ENCODE results near the gene UBASH3A.

The UBASH3A gene

GRCh38 chr21:42374864-42375499 is 28.7 kb upstream of the UBASH3A start:
- DNase-seq (ENCODE audit: low read depth): no peak

- no peak for DNase-seq (ENCODE audit: low read depth)
Observed at GRCh38 chr21:42375506-42375905, 28.2 kb upstream of the UBASH3A start.

GRCh38 chr21:42375966-42376337 is 27.8 kb upstream of the UBASH3A start:
- no peak for DNase-seq (ENCODE audit: low read depth)

- DNase-seq (ENCODE audit: low read depth): no peak
Observed at GRCh38 chr21:42376338-42376982, 27.2 kb upstream of the UBASH3A start.

GRCh38 chr21:42377211-42377950 is 26.3 kb upstream of the UBASH3A start:
- no peak for DNase-seq (ENCODE audit: low read depth)

GRCh38 chr21:42377951-42378340 is 25.8 kb upstream of the UBASH3A start:
- no peak for DNase-seq (ENCODE audit: low read depth)

GRCh38 chr21:42378418-42378817 is 25.3 kb upstream of the UBASH3A start:
- DNase-seq (ENCODE audit: low read depth): no peak

- no peak for DNase-seq (ENCODE audit: low read depth)
Observed at GRCh38 chr21:42379426-42380215, 24.1 kb upstream of the UBASH3A start.

- no peak for DNase-seq (ENCODE audit: low read depth)
Observed at GRCh38 chr21:42381347-42381984, 22.2 kb upstream of the UBASH3A start.

- no peak for DNase-seq (ENCODE audit: low read depth)
Observed at GRCh38 chr21:42382915-42383314, 20.8 kb upstream of the UBASH3A start.

GRCh38 chr21:42383331-42383730 is 20.4 kb upstream of the UBASH3A start:
- DNase-seq (ENCODE audit: low read depth): no peak

GRCh38 chr21:42384156-42384945 is 19.4 kb upstream of the UBASH3A start:
- DNase-seq (ENCODE audit: low read depth): no peak

- DNase-seq (ENCODE audit: low read depth): no peak
Observed at GRCh38 chr21:42384989-42385388, 18.7 kb upstream of the UBASH3A start.

- DNase-seq (ENCODE audit: low read depth): no peak
Observed at GRCh38 chr21:42385619-42386018, 18.1 kb upstream of the UBASH3A start.

- no peak for DNase-seq (ENCODE audit: low read depth)
Observed at GRCh38 chr21:42386034-42386591, 17.6 kb upstream of the UBASH3A start.

- DNase-seq (ENCODE audit: low read depth): no peak
Observed at GRCh38 chr21:42387164-42387563, 16.5 kb upstream of the UBASH3A start.

- DNase-seq (ENCODE audit: low read depth): no peak
Observed at GRCh38 chr21:42387843-42388340, 15.8 kb upstream of the UBASH3A start.

- no peak for DNase-seq (ENCODE audit: low read depth)
Observed at GRCh38 chr21:42388740-42389448, 14.8 kb upstream of the UBASH3A start.

- no peak for DNase-seq (ENCODE audit: low read depth)
Observed at GRCh38 chr21:42389449-42389835, 14.3 kb upstream of the UBASH3A start.

- no peak for DNase-seq (ENCODE audit: low read depth)
Observed at GRCh38 chr21:42390193-42390592, 13.5 kb upstream of the UBASH3A start.

All from GM04503 (cell line).